Hindlimb muscle (tissue), 1 donor: ENCODE results near the gene CDC14A. TPM values are rescaled to one million over a fixed set of nuclear protein-coding genes. Genes with fewer than 3 reads are reported as not detected.
A peak's percentile ranks its signal among the peaks of the same experiment; 100 is the strongest.
"Not testable (repeated sequence)": the region's sequence is repeated elsewhere in the genome, so short reads cannot be mapped to it uniquely, and the experiment has no call there.

Source experiments
- DNase-seq: peaks from one replicate; pipeline ENCODE4 v3.0.0-alpha.2; 2013
- polyA plus RNA-seq: library from polyadenylated mRNA; unstranded; fragments of 120-200 nt; gene quantifications from one replicate; pipeline ENCODE4 v1.2.1, GENCODE V29; 2013; ENCODE audit not compliant: insufficient read length

Gene CDC14A
- polyA plus RNA-seq, 1 donor: 6.0 TPM

DNA sequence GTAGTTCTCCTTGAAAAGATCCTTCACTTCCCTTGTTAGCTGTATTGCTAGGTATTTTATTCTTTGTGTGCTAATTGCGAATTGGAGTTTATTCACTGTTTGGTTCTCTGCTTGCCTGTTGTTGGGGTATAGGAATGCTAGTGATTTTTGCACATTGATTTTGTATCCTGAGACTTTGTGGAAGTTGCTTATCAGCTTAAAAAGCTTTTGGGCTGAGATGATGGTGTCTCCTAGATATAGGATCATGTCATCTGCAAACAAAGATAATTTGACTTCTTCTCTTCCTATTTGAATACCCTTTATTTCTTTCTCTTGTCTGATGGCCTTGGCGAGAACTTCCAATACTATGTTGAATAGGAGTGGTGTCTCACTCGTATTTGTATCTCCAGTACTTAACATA, 55.1 kb downstream of the CDC14A start:
- not testable (repeated sequence) for DNase-seq

DNA sequence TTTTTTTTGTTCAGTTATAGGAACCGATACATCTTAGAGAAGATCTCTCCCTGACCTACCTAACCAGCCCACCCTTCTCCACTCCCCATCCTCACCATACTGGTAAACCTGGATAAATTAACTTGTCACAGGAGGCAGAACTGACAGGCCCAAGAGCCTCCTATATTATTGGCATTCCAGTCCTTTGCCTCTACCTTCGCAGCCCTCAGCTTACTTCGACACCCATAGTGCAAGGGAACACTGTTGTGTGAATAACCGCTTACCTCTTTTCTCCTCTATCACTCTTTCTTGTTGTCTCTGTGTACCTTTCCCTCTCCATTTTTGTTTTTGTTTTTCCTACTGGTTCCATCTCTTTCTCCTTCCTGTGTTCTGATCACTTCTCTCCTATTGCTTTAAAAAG, 58.7 kb downstream of the CDC14A start:
- no peak for DNase-seq

DNA sequence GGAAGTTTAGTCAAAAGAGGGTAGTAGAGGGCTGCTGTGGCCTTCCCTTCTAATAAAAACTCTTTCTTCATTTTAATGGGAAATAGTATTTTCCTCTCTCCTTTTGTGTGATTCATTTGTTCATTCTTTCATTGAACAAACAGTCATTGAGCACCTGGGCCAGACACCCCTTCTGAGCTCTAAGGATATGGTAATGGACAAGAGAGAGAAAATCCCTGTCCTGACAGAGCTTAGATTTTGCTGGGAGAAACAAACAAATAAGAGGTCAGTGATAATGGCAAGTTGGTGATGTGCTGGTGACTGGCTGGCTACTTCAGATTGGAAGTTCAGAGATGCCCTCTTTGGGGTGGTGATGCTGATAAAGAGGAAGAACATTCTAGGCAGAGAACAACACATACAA, 59.3 kb downstream of the CDC14A start:
- DNase-seq: no peak

DNA sequence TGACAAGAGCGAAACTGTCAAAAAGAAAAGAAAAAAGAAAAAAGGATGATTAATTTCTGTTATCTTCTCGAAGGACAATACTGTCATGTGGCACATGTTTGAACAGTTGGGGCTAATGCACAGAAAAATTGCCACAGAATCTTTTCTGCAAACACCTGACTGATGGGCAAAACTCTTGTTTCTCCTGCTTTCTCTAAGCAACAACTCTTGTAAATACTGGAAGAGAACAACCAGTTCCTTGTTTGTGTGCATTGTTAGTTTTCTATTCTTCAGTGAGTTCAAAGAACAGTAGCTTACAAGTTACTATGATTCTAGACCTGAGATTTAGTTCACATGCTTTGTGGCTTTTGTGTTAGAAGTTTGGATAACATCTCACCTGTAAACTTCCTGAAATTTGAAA, 60.7 kb downstream of the CDC14A start:
- DNase-seq: no peak

DNA sequence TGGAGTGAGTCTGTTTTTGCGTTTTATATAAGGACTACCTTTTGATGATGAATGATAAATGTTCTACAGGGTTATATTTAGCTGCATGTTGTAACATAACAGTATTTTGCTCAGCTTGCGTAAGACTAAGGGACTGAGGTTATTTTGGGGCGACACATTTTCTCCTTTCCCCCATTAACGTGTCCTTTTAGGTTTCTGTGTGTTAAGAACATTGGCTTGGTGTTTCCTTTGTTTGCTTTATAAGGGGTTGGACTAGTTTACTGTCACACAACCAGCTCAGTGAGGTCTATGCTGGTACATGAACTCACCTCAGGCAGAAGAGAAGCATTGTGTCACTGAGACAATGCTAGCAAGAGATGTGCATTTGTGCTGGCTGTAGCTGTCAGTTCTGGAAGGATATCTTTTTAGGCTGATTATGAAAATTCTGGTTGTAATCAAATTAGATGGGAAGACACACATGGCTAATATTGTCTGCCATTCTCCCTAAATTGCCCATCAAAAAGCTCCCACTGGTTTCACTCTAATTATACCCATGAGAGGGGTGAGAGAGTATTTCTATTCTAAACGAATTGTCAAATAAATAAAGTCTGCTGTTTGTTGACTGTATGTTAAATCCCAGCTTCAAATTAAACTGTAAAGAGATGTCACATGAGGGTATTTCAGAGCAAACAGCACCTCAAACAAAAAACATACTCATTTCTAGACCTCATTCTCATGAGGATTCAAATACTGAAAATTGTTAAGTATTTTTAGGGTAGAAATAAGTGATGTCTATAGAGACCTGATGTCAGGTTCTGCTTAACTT, 62.6 kb downstream of the CDC14A start:
- DNase-seq: no peak

DNA sequence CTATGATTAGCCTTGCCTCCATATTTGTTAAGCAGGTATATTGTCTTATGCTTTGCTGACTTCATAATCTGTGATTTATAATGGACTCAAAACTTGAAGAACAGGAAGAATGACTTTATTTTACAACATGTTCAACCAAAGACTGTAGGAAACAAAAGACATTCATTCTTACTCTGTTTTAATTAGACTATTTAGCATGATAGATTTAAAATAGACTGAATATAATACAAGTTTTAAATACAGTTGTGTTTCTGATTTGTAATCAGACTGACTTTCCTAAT, 63.1 kb downstream of the CDC14A start:
- no peak for DNase-seq

DNA sequence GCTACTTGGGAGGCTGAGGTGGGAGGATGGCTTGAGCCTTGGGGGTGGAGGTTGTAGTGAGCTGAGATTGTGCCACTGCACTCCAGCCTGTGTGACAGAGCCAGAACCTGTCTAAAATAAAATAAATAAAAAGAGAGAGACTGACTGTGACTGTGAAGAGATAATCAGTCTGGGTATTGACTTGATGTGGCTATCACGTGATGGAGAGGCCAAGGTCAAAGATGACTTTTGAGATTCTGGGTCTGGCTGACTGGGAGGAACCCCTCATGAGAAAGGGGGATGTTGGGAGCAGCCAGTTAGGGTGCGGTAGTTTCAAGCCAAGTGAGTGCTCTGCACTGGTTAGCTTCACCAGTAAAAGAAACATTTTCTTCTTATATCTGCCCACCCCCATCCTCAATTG, 66.8 kb downstream of the CDC14A start:
- no peak for DNase-seq

DNA sequence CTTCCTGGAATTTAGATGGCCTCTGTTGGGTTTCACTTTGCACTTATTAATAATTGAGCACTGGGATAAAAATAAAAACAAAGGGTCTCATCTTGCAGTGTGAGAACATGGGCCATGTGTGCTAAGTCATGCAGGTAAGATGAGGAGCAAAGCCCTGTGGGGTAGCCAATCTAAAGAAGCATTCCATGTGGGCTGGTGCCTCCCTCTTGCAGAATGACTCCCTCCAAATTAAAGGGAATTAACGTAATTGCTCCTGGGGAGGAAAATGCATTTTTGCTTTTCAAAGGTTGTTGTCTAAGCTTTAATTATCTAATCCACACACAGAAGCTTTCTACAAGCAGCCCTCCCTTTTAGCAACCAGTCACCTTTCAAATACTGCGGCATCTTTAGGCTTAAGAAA, 69.8 kb downstream of the CDC14A start:
- no peak for DNase-seq

DNA sequence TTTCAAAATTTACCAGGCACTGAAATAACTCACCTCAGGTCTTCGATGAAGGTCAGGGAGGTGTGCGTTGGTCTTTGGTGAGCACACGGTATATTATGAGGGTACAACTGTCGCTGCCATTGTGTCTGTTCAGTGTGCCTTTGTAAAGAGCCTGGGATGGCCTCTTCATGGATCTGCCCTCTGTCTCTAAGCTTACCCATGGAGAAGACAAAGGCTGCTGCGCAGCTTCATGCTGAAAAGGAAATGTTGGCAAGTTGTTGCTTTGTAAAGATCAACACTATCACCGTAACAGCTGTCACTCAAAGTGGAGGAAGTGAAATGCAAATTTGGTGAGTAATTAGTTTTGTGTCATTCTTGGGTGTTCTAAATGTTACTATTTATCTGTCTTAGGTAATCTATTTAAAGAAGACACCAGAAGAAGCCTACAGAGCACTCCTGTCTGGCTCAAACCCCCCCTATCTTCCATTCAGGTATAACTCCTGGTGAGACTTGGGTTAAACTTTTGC, 71.6 kb downstream of the CDC14A start:
- no peak for DNase-seq

DNA sequence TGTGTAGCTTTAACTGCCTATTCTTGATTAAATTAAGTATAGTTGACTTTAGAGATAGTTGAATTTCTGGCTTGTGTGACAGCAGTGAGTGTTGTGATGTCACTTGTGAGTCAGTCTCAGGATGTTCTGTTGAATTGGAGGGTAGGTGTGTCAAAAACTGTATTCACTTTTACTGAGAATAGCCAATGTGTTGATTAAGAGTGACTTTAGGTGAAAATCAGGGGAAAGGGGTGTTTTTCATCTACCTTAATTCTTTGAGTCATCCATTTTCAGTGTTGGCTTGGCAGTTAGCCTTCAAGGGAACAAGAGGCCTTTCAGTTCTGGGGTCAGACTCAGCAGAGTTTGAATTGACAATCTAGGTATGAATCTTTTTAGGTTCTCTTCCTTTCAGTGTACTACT, 75.9 kb downstream of the CDC14A start:
- no peak for DNase-seq

DNA sequence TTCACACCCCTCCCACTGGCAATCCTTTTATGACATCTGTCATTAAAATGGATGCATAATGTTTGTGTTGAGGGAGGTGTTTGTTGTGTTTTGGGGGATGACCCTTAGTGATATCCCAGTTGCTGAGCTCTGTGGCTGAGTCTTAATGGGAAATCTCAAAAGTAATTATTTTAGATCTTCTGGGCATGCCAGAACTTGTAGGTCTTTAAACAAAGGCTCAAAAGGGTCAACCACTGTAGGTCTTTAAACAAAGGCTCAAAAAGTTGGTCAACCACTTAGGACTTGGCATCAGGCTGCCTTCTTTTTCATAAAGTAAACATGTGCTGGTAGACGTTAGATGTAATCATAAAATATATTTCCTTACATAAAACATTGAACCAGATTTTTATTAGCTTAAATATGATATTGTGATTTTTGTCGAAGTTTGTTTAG, 78.0 kb downstream of the CDC14A start:
- DNase-seq: no peak

DNA sequence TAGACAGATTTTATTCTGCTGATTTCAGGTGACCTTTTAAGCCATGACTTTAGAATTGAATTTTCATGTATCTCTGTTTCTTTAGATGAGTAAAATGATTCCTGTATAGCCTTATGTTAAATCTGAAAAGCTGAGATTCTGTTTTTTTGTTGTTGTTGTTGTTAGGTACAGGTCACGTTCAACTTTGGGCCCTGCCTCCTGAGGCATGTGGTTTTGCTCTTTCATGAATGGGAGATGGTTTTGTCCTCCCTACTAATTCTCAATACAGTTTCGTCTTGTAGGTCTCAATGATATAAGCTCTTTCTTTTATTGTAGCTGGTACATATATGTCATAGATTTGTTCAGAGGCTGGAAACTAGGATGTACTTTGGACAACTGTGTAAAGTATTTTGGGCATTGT, 79.6 kb downstream of the CDC14A start:
- no peak for DNase-seq

DNA sequence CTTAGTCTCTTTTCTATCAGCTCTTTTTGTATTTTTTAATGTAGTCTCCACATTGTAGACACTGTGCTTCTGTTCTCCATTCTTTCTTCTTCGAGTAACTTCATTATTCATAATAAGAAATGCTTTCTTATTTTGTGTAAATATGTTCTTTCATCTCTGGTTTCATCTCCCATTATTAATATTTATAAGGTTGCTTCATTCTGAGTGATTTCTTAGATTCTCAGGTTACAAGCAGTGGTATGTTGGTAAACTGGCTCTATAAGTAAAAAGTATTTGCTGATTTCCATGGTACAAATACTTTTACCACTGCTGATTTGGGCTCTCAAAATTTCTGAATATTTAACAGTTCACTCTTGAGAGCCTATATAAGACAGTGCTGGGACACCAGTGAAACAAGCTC, 81.3 kb downstream of the CDC14A start:
- no peak for DNase-seq

DNA sequence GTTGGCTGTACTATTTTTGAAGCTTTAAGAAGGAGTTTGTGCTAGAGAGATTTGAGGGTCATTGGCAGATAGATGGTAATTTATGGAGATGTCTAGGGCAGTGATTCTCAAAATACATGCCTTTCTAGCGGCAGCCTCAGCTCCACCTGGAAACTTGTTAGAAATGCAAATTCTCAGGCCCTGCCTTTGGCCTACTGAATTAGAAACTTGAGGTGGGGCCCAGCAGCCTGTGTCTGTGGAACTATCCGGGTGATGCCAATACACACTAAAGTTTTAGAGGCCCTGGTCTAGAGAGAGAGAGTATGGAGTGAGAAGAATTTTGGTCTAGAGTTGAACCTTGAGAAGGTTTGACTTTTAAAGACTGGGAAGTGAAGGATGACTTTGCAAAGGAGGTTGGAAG, 82.5 kb downstream of the CDC14A start:
- no peak for DNase-seq

DNA sequence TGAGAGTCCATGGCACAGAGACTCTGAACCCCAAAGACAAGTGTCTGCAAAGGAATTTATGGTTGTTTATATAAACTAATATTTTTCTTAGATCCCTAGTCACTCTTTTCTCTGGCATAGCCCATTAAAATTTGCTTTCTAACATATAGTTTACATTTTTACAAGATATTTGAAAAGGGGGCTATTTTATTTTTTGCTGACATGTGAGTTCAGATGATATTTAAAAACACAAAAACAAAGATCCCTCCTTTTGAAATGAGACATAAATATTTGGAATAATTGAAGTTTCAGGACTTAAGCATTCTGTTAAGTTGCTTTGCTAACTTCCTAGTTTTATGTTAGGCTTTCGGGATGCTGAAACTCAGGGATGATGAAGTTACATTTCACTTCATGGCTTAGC, 86.1 kb downstream of the CDC14A start:
- no peak for DNase-seq

DNA sequence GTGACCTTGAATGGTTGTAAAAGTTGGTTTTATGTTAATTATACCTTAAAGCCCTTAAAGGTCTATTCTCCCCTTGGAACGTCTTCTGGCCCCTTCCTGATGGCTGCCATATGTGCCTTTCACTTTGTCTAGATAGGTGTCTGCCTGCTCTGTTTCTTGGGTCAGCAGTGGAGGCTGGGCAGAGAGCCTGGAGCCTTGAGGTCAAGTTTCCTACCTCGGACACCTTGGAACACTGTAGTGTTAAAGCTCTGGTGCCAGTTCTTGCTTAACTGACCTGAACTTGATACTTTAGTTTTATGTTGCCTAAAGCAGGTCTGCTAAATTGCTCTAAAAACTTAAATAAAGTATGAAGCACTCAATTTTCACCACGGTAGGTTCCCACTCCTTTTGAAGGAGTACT, 86.5 kb downstream of the CDC14A start:
- DNase-seq: no peak

DNA sequence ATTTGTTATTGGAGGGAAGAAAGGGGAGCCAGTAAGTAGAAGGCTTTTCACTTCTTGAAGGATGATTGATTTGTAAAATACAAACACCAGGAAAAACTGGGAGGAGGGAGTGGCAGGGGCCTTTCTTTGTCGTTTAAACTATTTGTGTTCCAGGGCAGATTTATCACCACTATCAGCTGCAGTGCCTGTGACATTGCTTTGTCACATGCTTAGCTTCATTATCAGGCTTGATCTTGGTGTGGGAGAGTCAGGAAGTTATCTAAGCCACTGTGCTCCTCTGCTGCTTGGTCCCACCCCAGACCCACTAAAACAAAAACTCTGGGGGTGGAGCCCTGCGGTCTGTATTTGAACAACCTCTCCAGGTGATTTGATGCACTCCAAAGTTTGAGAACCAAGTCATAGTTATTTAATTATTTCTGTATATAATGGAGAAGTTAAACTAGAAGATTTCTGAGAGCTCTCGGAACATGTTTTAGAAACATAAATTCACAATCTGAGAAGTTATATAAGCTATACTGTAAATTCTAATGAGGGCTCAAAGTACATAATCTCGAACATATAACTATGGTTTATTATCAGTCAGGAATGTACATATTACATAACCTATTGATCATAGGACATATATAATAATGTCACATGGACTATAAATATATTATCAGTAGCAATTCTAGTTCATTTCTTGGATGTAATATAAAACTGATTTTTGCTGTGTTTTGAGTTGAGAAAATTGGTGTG, 87.9 kb downstream of the CDC14A start:
- no peak for DNase-seq

DNA sequence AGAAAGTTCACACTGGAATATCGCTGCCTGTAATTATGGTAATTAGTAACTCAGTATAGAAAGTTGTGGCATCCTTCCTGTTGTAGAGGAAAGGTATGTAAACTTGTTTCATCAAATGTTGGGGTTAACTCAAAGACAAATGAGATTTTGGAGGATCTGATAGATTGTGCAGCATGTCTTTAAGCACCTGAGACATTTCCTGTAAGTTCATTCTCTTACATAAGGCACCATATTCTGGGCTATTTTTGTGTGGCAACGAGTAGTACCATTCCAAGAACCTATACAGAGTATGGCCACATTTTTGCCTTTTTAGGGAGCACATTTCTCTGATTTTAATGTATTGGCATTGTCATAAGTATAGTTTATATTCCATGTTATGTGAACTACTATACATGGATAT, 88.8 kb downstream of the CDC14A start:
- no peak for DNase-seq

DNA sequence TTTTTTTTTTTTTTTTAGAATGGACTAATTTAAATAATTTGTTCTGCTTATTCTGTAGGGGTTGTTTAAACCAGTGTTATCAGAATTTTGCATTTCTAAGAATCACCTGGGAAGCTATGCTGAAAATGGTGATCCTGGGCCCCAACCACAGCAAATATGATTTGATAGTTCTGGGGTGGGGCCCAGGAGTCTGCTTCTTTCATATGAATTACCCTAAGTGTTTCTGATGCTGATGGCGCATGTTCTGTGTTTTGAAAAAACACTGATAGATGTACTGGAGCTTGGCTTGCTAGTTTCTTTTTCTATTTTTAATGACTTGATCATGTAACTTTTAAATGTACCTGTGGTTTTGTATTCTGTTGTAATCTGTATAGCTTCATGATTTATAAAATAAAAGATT, 89.3 kb downstream of the CDC14A start:
- DNase-seq: no peak

DNA sequence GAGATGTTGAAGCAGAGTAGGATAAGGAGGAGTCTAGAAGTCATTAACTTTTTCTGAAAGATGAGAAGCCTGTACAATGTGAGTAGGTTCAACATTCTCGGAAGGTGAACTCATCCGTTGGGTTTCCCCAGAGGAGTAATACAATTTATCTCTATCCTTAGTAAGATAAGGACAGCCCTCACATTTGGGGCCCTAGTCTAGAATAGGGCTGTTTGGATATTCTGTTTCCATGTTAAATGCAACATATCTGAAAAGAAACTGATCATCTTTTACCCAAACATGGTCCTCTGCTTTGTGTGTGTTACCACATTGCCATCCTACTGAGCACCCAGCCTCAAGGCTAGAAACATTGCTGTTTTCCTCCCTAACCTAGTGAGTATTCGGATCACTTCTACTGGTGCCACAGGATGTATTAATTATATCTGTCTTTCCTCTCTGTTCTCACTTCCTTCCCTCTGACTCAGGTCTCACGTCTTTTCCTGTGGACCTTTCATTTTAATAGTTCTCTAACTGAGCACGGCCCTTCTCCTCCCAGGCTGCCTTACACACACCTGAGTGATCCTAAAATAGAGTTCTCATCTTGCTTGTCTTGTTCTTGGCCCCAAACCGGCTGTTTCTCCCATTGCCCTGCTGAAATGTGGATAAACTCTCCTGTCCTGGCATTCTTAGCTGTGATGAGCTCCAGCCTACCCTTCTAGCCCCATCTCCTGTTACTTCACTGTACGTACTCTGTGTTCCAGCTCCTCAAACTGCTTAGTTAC, 91.7 kb downstream of the CDC14A start:
- DNase-seq: peak; percentile 15

DNA sequence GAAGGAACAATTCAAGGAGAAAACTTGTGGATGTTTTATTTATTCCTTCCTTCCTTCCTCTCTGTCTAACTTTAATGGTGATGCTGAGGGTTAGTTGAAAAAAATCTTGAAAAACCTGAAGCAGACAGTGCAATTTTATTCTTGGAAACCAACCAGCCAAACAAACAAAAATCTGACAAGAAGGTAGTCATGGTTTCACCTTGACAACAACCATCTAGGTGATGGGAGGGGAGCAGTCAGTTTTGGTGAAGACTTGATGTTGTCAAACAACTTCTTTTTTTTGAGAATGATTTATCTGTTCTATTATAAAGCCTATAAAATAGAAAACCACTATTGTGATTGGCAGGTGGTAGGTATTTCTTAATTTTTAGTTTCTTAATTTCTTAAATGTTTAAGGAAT, 93.3 kb downstream of the CDC14A start:
- no peak for DNase-seq

DNA sequence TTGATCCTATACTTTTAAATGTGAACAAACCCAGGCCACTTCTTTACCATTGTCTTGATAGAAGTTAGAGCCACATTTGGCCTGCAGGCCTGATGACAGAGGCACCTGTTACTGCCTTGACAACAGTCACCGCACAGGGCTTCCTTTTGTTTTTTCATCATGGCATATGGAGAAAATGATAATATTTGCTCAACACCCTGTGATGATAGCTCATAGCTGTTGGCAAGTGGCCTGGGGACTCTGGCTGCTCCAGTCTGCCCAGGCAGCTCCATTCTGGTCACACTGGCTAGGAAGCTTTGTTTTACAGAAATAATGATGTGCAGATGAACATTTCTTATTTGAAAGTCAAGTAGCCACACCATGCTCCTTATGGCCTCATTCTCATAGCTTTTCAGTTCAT, 96.1 kb downstream of the CDC14A start:
- no peak for DNase-seq

DNA sequence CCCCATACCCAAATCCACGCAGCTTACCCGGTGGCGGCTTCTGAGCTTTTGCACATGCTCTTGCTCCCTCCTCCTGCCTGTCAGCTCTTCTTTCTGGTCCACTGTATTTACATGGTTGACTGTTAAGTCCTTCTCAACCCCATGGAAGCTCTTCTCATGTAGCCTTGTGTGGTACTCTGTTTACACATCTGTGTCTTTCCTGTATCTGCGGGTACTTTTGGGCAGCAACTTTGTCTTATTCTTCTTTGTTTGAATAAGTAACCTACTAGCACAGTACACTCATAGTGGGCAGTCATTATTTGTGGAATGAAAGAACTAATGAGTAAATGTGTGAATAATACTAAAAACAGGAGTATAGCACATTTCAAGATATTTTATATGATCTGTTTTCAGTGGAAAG, 97.2 kb downstream of the CDC14A start:
- DNase-seq: no peak

DNA sequence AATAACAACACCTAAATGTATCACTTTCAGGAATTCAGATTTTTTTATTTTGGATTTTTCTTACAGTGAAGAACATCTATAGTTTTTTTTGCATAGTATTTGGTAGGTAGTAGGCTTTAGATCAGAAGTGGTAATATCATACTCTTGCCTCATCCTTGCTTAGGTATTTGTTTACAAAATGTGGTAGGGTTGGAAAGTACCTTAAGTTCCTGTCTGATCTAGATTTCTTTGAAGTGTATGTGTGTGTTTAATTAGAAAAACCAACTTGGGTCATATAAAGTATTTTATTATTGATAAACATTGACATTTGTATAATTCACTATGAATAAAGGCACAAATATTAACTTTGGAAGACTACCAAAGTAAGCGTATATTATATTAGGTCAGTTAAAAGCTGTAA, 100.3 kb downstream of the CDC14A start:
- no peak for DNase-seq
